GM12878 (cell line): Measurements from ENCODE around the gene ERC1. TPM values are rescaled to one million over a fixed set of nuclear protein-coding genes. Genes with fewer than 3 reads are reported as not detected.

Experiments used
- ATAC-seq: fragments of 200-7000 bp; cut with Tn5 transposase; 3 replicates; pipeline ENCODE4 v1.9.1; 2020; ENCODE audit warnings: mild to moderate bottlenecking, moderate library complexity
- BruUV-seq: library from RNA; stranded (reverse); fragments of 400-500 nt; replicated peaks from 2 replicates; lab custom pipeline; 2021; lab: Mats Ljungman, UMichigan
- CTCF ChIA-PET: fragments of 300-600 bp; sonication (Branson Sonifier 250); formaldehyde crosslinking; extraction: SDS; loops from one replicate; lab custom pipeline; 2021; ENCODE audit warnings: inconsistent platforms; lab: Yijun Ruan, JAX
- POLR2A ChIA-PET: fragments of 350-600 bp; formaldehyde crosslinking; extraction: SDS; loops from one replicate; lab custom pipeline; 2021; ENCODE audit warnings: inconsistent platforms; lab: Charles Lee
- RAD21 ChIA-PET: fragments of 300-600 bp; sonication (Branson Sonifier 250); formaldehyde crosslinking; loops from one replicate; lab custom pipeline; 2023; ENCODE audit warnings: antibody characterized with exemption; ENCODE audit not compliant: unreplicated experiment; lab: Charles Lee
- SMC1A ChIA-PET: fragments of 300-600 bp; sonication (Branson Sonifier 250); formaldehyde crosslinking; loops from one replicate; lab custom pipeline; 2023; ENCODE audit not compliant: unreplicated experiment, uncharacterized antibody; lab: Charles Lee
- DNase-seq: peaks from one replicate; pipeline ENCODE4 v3.0.0-alpha.2; 2011; ENCODE audit warnings: low read depth, low spot score
- FAIRE-seq: peaks from 3 replicates; lab custom pipeline; 2011; peaks lifted over from hg19 to GRCh38; lab: Jason Lieb, UNC
- H2AFZ ChIP-seq: 2 replicates; pipeline ENCODE4 v1.6.0; 2011; ENCODE audit warnings: low read depth, low read length, control low read depth; ENCODE audit not compliant: control insufficient read depth
- H3K27ac ChIP-seq: 2 replicates; pipeline ENCODE4 v1.5.1; 2011; ENCODE audit warnings: control low read depth; ENCODE audit not compliant: control insufficient read depth, insufficient read depth
- H3K27me3 ChIP-seq, 2 experiments: replicated peaks in 1 of 2; 2 replicates each; pipeline versions ENCODE4 v1.6.0 to v1.6.1; 2011; ENCODE audit warnings: low read length in 1 of 2; ENCODE audit not compliant: control insufficient read depth in 2 of 2, insufficient read depth in 2 of 2
- H3K36me3 ChIP-seq, 2 experiments: 2 replicates each; pipeline ENCODE4 v1.5.1; 2011; ENCODE audit warnings: low read length in 1 of 2; ENCODE audit not compliant: control insufficient read depth in 2 of 2, insufficient read depth in 2 of 2
- H3K4me1 ChIP-seq: 2 replicates; pipeline ENCODE4 v1.6.1; 2011; ENCODE audit warnings: mild to moderate bottlenecking, low read length, moderate library complexity, mixed read lengths; ENCODE audit not compliant: control insufficient read depth, insufficient read depth
- H3K4me2 ChIP-seq: 2 replicates; pipeline ENCODE4 v1.6.0; 2011; ENCODE audit warnings: control low read depth; ENCODE audit not compliant: control insufficient read depth, insufficient read depth
- H3K4me3 ChIP-seq: fragments of 200-600 bp; sonication (generic); 2 replicates; pipeline ENCODE4 v1.5.1; 2016
- H3K79me2 ChIP-seq: 2 replicates; pipeline ENCODE4 v1.6.0; 2011; ENCODE audit warnings: low read length; ENCODE audit not compliant: control insufficient read depth, insufficient read depth
- H3K9ac ChIP-seq: 2 replicates; pipeline ENCODE4 v1.8.0; 2011; ENCODE audit warnings: low read length, control low read depth, mixed read lengths; ENCODE audit not compliant: control insufficient read depth, insufficient read depth
- H3K9me3 ChIP-seq: replicated peaks from 3 replicates; pipeline ENCODE4 v1.5.1; 2011; ENCODE audit warnings: mild to moderate bottlenecking, low read length; ENCODE audit not compliant: control insufficient read depth, insufficient read depth
- H4K20me1 ChIP-seq: 2 replicates; pipeline ENCODE4 v1.6.0; 2011; ENCODE audit not compliant: control insufficient read depth, insufficient read depth
- DPF2 ChIP-seq: fragments of 450-650 bp; IDR thresholded peaks from 2 replicates; pipeline ENCODE4 v1.6.1; 2017; ENCODE audit warnings: mild to moderate bottlenecking
- E4F1 ChIP-seq: fragments of 450-650 bp; IDR thresholded peaks from 2 replicates; pipeline ENCODE4 v1.6.1; 2018; ENCODE audit warnings: borderline replicate concordance, mild to moderate bottlenecking; ENCODE audit not compliant: partially characterized antibody
- EGR1 ChIP-seq, 2 experiments: IDR thresholded peaks; 1 replicate in 1 of 2; 2 replicates in 1 of 2; pipeline ENCODE4 v1.6.1; 2011 to 2012; ENCODE audit warnings: low read depth in 2 of 2, low read length in 2 of 2, borderline replicate concordance in 1 of 2, mild to moderate bottlenecking in 1 of 2, moderate library complexity in 1 of 2
- EZH2 ChIP-seq: IDR thresholded peaks from 2 replicates; pipeline ENCODE4 v1.6.1; 2012; ENCODE audit warnings: low read depth, mild to moderate bottlenecking, control low read depth, inconsistent platforms, low read length, borderline replicate concordance; ENCODE audit not compliant: control insufficient read depth
- KDM1A ChIP-seq: fragments of 200-600 bp; sonication (generic); IDR thresholded peaks from 2 replicates; pipeline ENCODE4 v1.6.1; 2016; ENCODE audit warnings: borderline replicate concordance
- MAX ChIP-seq: IDR thresholded peaks from 2 replicates; pipeline ENCODE4 v1.6.1; 2012; ENCODE audit warnings: low read depth, low read length, improper control_type of control experiment
- MYB ChIP-seq: fragments of 150-350 bp; IDR thresholded peaks from 2 replicates; pipeline ENCODE4 v1.6.1; 2014; ENCODE audit warnings: mild to moderate bottlenecking, low read depth, low read length, borderline replicate concordance
- MYC ChIP-seq: IDR thresholded peaks from 2 replicates; pipeline ENCODE4 v1.6.1; 2011; ENCODE audit warnings: mild to moderate bottlenecking, low read length, moderate library complexity, inconsistent platforms; ENCODE audit not compliant: insufficient read depth, insufficient replicate concordance, insufficient read length, severe bottlenecking
- NFXL1 ChIP-seq: fragments of 450-650 bp; IDR thresholded peaks from 2 replicates; pipeline ENCODE4 v1.6.1; 2017; ENCODE audit warnings: antibody characterized with exemption, mild to moderate bottlenecking, borderline replicate concordance
- NR2C1 ChIP-seq: fragments of 450-650 bp; IDR thresholded peaks from 2 replicates; pipeline ENCODE4 v1.6.1; 2017; ENCODE audit warnings: antibody characterized with exemption, mild to moderate bottlenecking, moderate library complexity
- RAD51 ChIP-seq: fragments of 450-650 bp; IDR thresholded peaks from 2 replicates; pipeline ENCODE4 v1.6.1; 2016; ENCODE audit warnings: moderate library complexity, mild to moderate bottlenecking, inconsistent platforms
- RELB ChIP-seq: fragments of 450-650 bp; IDR thresholded peaks from 2 replicates; pipeline ENCODE4 v1.6.1; 2017; ENCODE audit warnings: low read depth, mild to moderate bottlenecking, moderate library complexity
- SKIL ChIP-seq: fragments of 450-650 bp; IDR thresholded peaks from 2 replicates; pipeline ENCODE4 v1.6.1; 2017; ENCODE audit warnings: mild to moderate bottlenecking, low read depth, inconsistent platforms; ENCODE audit not compliant: poor library complexity, severe bottlenecking
- SMAD1 ChIP-seq: fragments of 450-650 bp; IDR thresholded peaks from 2 replicates; pipeline ENCODE4 v1.6.1; 2018; ENCODE audit warnings: mild to moderate bottlenecking, low read depth; ENCODE audit not compliant: partially characterized antibody
- TBL1XR1 ChIP-seq: IDR thresholded peaks from 2 replicates; pipeline ENCODE4 v1.6.1; 2012; ENCODE audit warnings: low read depth, low read length, improper control_type of control experiment
- ZBED1 ChIP-seq: IDR thresholded peaks from 2 replicates; pipeline ENCODE4 v1.6.1; 2016; ENCODE audit warnings: borderline replicate concordance
- WGBS: methylation state at CpG from one replicate; pipeline ENCODE4 v1.1.6; 2016; ENCODE audit warnings: low lambda C conversion rate; ENCODE audit not compliant: insufficient replicate concordance, insufficient coverage; ENCODE audit errors: missing lambda C conversion rate; 5-methylcytosine and 5-hydroxymethylcytosine counted together
- in situ Hi-C: fragments of 300-500 bp; cut with MboI; formaldehyde crosslinking; loops from 9 replicates; pipeline ENCODE4 v1.14.3; 2018; ENCODE audit warnings: mixed read lengths
- intact Hi-C: fragments of 100-400 bp; cut with micrococcal nuclease; formaldehyde crosslinking; loops from one replicate; pipeline ENCODE4 v1.14.2; 2022; ENCODE audit not compliant: unreplicated experiment
- polyA plus RNA-seq, 11 experiments: library from polyadenylated mRNA; depleted of rRNA in 4 of 11; unstranded in 6 of 11; stranded (reverse) in 5 of 11; fragments of >200 nt; fragmentation: Nextera tagmentation in 4 of 11; fragmentation: Illumina TruSeq in 1 of 11; extraction: Ambion mirVana in 4 of 11; extraction: Trizol in 1 of 11; gene quantifications; 1 replicate in 1 of 11; 2 replicates in 10 of 11; pipeline versions ENCODE4 v1.2.1 to v1.2.3, GENCODE V29; 2011 to 2016; ENCODE audit warnings: inconsistent platforms in 2 of 11, missing spikeins in 2 of 11, low read depth in 1 of 11
- total RNA-seq, 4 experiments: library from RNA; depleted of rRNA in 3 of 4; stranded (reverse); fragments of >200 nt in 3 of 4; fragmentation: Illumina TruSeq in 1 of 4; extraction: Trizol in 1 of 4; gene quantifications; 2 replicates each; pipeline versions ENCODE4 v1.2.1 to v1.2.3, GENCODE V29; 2013 to 2021

Gene ERC1
- total and polyA plus RNA-seq, 10 of the 15 experiments (the other 5 are each of a cell fraction or from before 2014, with no cell fraction given), result 0.75 to 8.0 (median 5.0) TPM

- SMC1A ChIA-PET, result no interaction called here
- no peak for TF ChIP-seq MAX
- no peak for TF ChIP-seq NFXL1
- no peak for TF ChIP-seq DPF2
- no peak for TF ChIP-seq EZH2
- TF ChIP-seq RELB, result no peak
- TF ChIP-seq KDM1A, result no peak
- no peak for TF ChIP-seq MYB
- no peak for TF ChIP-seq SMAD1
- no peak for TF ChIP-seq TBL1XR1
- TF ChIP-seq E4F1, result no peak
- TF ChIP-seq RAD51, result no peak
- TF ChIP-seq EGR1 (IDR thresholded peaks at IDR 0.05; ENCODE audit: borderline replicate concordance in 1 of 2, low read depth in 2 of 2, low read length in 2 of 2), result no peak
- no peak for TF ChIP-seq SKIL
- no peak for TF ChIP-seq NR2C1
- TF ChIP-seq ZBED1, result no peak
- no peak for TF ChIP-seq MYC
Measured at GRCh38 chr12:1201030-1201429, 210.0 kb downstream of the ERC1 start.

More at GRCh38 chr12:1201030-1201429, 210.0 kb downstream of the ERC1 start:
- FAIRE-seq (no peak), DNase-seq (no peak), ATAC-seq (no peak)
- Histone ChIP-seq H4K20me1 (no peaks in the 10 kb centered on the region), H2AFZ (no peak overlapping the region), H3K4me3 (no peak overlapping the region), H3K9me3 (no peaks in the 10 kb centered on the region; the same call in 1 of the 3 replicates), H3K79me2 (no peaks in the 10 kb centered on the region), H3K27ac (no peak overlapping the region), H3K4me2 (no peak overlapping the region), H3K27me3 (no peaks in the 10 kb centered on the region), H3K4me1 (0 out of 2 replicates have a peak, but pooled peaks cover 4% of the 10 kb centered on the region), H3K36me3 (no peaks in the 10 kb centered on the region; a peak in 1 of 4 replicates), H3K9ac (no peak overlapping the region)
- intact Hi-C loops, result no loop called here
- ChIA-PET POLR2A (no interaction called here), CTCF (no interaction called here), RAD21 (no interaction called here)
- no TSS peak for BruUV-seq
- 36% methylated on average over 2 of the region's 2 CpGs for WGBS
- in situ Hi-C loops, result no loop called here
